Spinal cord (tissue), 10 donors: ENCODE measurements around the gene FLCN. TPM values are rescaled to one million over a fixed set of nuclear protein-coding genes. Genes with fewer than 3 reads are reported as not detected.

Source experiments
- DNase-seq, 6 donors: peaks; one replicate each; pipeline versions ENCODE4 v3.0.0 to v3.0.0-alpha.2; 2013 to 2015; ENCODE audit warnings: low spot score in 6 of 6, low read depth in 4 of 6
- H3K27ac ChIP-seq: one replicate; pipeline ENCODE4 v1.5.1; 2013; ENCODE audit warnings: low read depth, low read length, control low read depth
- H3K27me3 ChIP-seq: one replicate; pipeline ENCODE4 v1.6.1; 2013; ENCODE audit warnings: low read length; ENCODE audit not compliant: control insufficient read depth, insufficient read depth
- H3K36me3 ChIP-seq: one replicate; pipeline ENCODE4 v1.6.1; 2013; ENCODE audit warnings: low read length; ENCODE audit not compliant: control insufficient read depth, insufficient read depth
- H3K4me1 ChIP-seq: one replicate; pipeline ENCODE4 v1.6.1; 2013; ENCODE audit warnings: low read length; ENCODE audit not compliant: control insufficient read depth, insufficient read depth
- H3K4me3 ChIP-seq: one replicate; pipeline ENCODE4 v1.5.1; 2013; ENCODE audit warnings: low read depth, low read length, control low read depth
- H3K9me3 ChIP-seq: one replicate; pipeline ENCODE4 v1.6.1; 2013; ENCODE audit warnings: low read length; ENCODE audit not compliant: control insufficient read depth, insufficient read depth
- WGBS: methylation state at CpG from one replicate; pipeline ENCODE4 v1.1.5; 2013; ENCODE audit warnings: missing lambda C conversion rate; ENCODE audit not compliant: insufficient coverage; 5-methylcytosine and 5-hydroxymethylcytosine counted together
- polyA plus RNA-seq, 2 donors: library from polyadenylated mRNA; unstranded; fragments of 120-200 nt; gene quantifications; one replicate each; pipeline ENCODE4 v1.2.1, GENCODE V29; 2013; ENCODE audit not compliant: insufficient read length in 2 of 2
- total RNA-seq, 2 donors: library from RNA; depleted of rRNA in 1 of 2; stranded (reverse); fragments of 120-200 nt in 1 of 2; fragments of >200 nt in 1 of 2; gene quantifications; one replicate each; pipeline versions ENCODE4 v1.2.3 to v1.2.4, GENCODE V29; 2013 to 2014
- donor health status: healthy.

FLCN gene
- total and polyA plus RNA-seq, 4 donors, result 32.7 to 77.3 (median 47.6) TPM

GRCh38 chr17:17172990-17173389 lies 64.0 kb downstream of the FLCN start:
- WGBS, result 95% methylated on average over 9 of the region's 9 CpGs
- no peaks in the 10 kb centered on the region for H3K4me1 ChIP-seq
- H3K27me3 ChIP-seq, result no peaks in the 10 kb centered on the region
- H3K9me3 ChIP-seq, result no peaks in the 10 kb centered on the region
- peaks cover 93% of the 10 kb centered on the region for H3K36me3 ChIP-seq
- DNase-seq, result no peak
- H3K27ac ChIP-seq, result no peak overlapping the region
- no peak overlapping the region for H3K4me3 ChIP-seq

GRCh38 chr17:17172001-17172939 lies 64.7 kb downstream of the FLCN start:
- no peaks in the 10 kb centered on the region for H3K27me3 ChIP-seq
- no peak overlapping the region for H3K4me3 ChIP-seq
- WGBS, result 70% methylated on average over 17 of the region's 26 CpGs
- peaks cover 94% of the 10 kb centered on the region for H3K36me3 ChIP-seq
- DNase-seq, result no peak
- no peak overlapping the region for H3K27ac ChIP-seq
- no peaks in the 10 kb centered on the region for H3K4me1 ChIP-seq
- H3K9me3 ChIP-seq, result no peaks in the 10 kb centered on the region

GRCh38 chr17:17171186-17171585 lies 65.8 kb downstream of the FLCN start:
- Histone ChIP-seq H3K27me3 (no peaks in the 10 kb centered on the region), H3K27ac (no peak overlapping the region), H3K36me3 (peaks cover 94% of the 10 kb centered on the region), H3K9me3 (no peaks in the 10 kb centered on the region), H3K4me3 (no peak overlapping the region), H3K4me1 (no peaks in the 10 kb centered on the region)
- DNase-seq, result no peak
- 91% methylated on average over 6 of the region's 7 CpGs for WGBS

- WGBS, result 93% methylated on average over 9 of the region's 9 CpGs
- Histone ChIP-seq H3K27me3 (no peaks in the 10 kb centered on the region), H3K4me1 (no peaks in the 10 kb centered on the region), H3K36me3 (peaks cover 94% of the 10 kb centered on the region), H3K9me3 (no peaks in the 10 kb centered on the region), H3K27ac (no peak overlapping the region), H3K4me3 (no peak overlapping the region)
- no peak for DNase-seq
Measured at GRCh38 chr17:17170346-17170985, 66.5 kb downstream of the FLCN start.

GRCh38 chr17:17169396-17169795 lies 67.6 kb downstream of the FLCN start:
- WGBS, result 83% methylated on average over 4 of the region's 4 CpGs
- no peaks in the 10 kb centered on the region for H3K9me3 ChIP-seq
- peaks cover 94% of the 10 kb centered on the region for H3K36me3 ChIP-seq

GRCh38 chr17:17168401-17168800 lies 68.6 kb downstream of the FLCN start:
- H3K9me3 ChIP-seq, result no peaks in the 10 kb centered on the region
- H3K4me1 ChIP-seq, result no peaks in the 10 kb centered on the region
- peaks cover 90% of the 10 kb centered on the region for H3K36me3 ChIP-seq
- no peak for DNase-seq
- no peak overlapping the region for H3K27ac ChIP-seq
- no peaks in the 10 kb centered on the region for H3K27me3 ChIP-seq
- H3K4me3 ChIP-seq, result no peak overlapping the region
- 100% methylated on average over 2 of the region's 5 CpGs for WGBS

More at GRCh38 chr17:17169396-17169795, 67.6 kb downstream of the FLCN start:
- no peaks in the 10 kb centered on the region for H3K27me3 ChIP-seq
- H3K4me3 ChIP-seq, result no peak overlapping the region
- H3K4me1 ChIP-seq, result no peaks in the 10 kb centered on the region
- H3K27ac ChIP-seq, result no peak overlapping the region
- no peak for DNase-seq

GRCh38 chr17:17167986-17168385 lies 69.0 kb downstream of the FLCN start:
- Histone ChIP-seq H3K9me3 (no peaks in the 10 kb centered on the region), H3K27me3 (no peaks in the 10 kb centered on the region), H3K4me1 (no peaks in the 10 kb centered on the region), H3K27ac (no peak overlapping the region), H3K36me3 (peaks cover 88% of the 10 kb centered on the region), H3K4me3 (no peak overlapping the region)
- 94% methylated on average over 8 of the region's 10 CpGs for WGBS
- DNase-seq, result no peak

- no peak for DNase-seq
- Histone ChIP-seq H3K9me3 (no peaks in the 10 kb centered on the region), H3K36me3 (peaks cover 85% of the 10 kb centered on the region), H3K27ac (no peak overlapping the region), H3K4me1 (no peaks in the 10 kb centered on the region), H3K4me3 (no peak overlapping the region), H3K27me3 (no peaks in the 10 kb centered on the region)
- 95% methylated on average over 10 of the region's 10 CpGs for WGBS
Measured at GRCh38 chr17:17167356-17167755, 69.6 kb downstream of the FLCN start.

- Histone ChIP-seq H3K4me1 (no peaks in the 10 kb centered on the region), H3K4me3 (no peak overlapping the region), H3K27me3 (no peaks in the 10 kb centered on the region), H3K36me3 (peaks cover 85% of the 10 kb centered on the region), H3K9me3 (no peaks in the 10 kb centered on the region), H3K27ac (no peak overlapping the region)
- DNase-seq, result no peak
- 90% methylated on average over 8 of the region's 8 CpGs for whole genome bisulfite sequencing
Measured at GRCh38 chr17:17166446-17166845, 70.5 kb downstream of the FLCN start.
